Neural cell (in vitro differentiated cells): ENCODE results near the gene ATP6AP1. TPM values are rescaled to one million over a fixed set of nuclear protein-coding genes. Genes with fewer than 3 reads are reported as not detected.

ENCODE experiments used
- H2AFZ ChIP-seq: fragments of 200-600, 300-800 bp; sonication (generic), shearing (Covaris generic); 2 replicates; pipeline ENCODE4 v1.6.0; 2014; ENCODE audit warnings: low read depth, mild to moderate bottlenecking, antibody characterized with exemption, low read length, moderate library complexity
- H3F3A ChIP-seq: fragments of 200-600 bp; shearing (Covaris generic); 2 replicates; pipeline ENCODE4 v1.6.1; 2016; ENCODE audit warnings: mild to moderate bottlenecking, moderate library complexity, mixed read lengths, antibody characterized with exemption, low read length; ENCODE audit not compliant: insufficient read depth, poor library complexity, severe bottlenecking
- H3K27ac ChIP-seq: fragments of 200-600, 300-800 bp; sonication (generic), shearing (Covaris generic); 2 replicates; pipeline ENCODE4 v1.5.1; 2014; ENCODE audit warnings: mild to moderate bottlenecking, low read length, moderate library complexity
- H3K27me3 ChIP-seq: fragments of 300-800, 200-600 bp; sonication (generic), shearing (Covaris generic); 2 replicates; pipeline ENCODE4 v1.6.0; 2014; ENCODE audit warnings: mild to moderate bottlenecking, low read depth, low read length, moderate library complexity; ENCODE audit not compliant: insufficient read depth
- H3K36me3 ChIP-seq: fragments of 300-800, 200-600 bp; sonication (generic), shearing (Covaris generic); 2 replicates; pipeline ENCODE4 v1.5.1; 2014; ENCODE audit warnings: mild to moderate bottlenecking, antibody characterized with exemption, low read length, moderate library complexity; ENCODE audit not compliant: insufficient read depth
- H3K4me2 ChIP-seq: fragments of 300-800, 200-600 bp; sonication (generic), shearing (Covaris generic); 2 replicates; pipeline ENCODE4 v1.6.0; 2014; ENCODE audit warnings: mild to moderate bottlenecking, low read length
- H3K4me3 ChIP-seq: fragments of 300-800, 200-600 bp; sonication (generic), shearing (Covaris generic); 2 replicates; pipeline ENCODE4 v1.5.1; 2014; ENCODE audit warnings: mild to moderate bottlenecking, low read length, moderate library complexity
- H3K79me2 ChIP-seq: fragments of 200-600 bp; shearing (Covaris generic); replicated peaks from 2 replicates; pipeline ENCODE4 v1.6.0; 2014; ENCODE audit warnings: mild to moderate bottlenecking, low read length, moderate library complexity; ENCODE audit not compliant: insufficient read depth
- H3K9ac ChIP-seq: fragments of 300-800, 200-600 bp; sonication (generic), shearing (Covaris generic); 2 replicates; pipeline ENCODE4 v1.6.1; 2016; ENCODE audit warnings: mild to moderate bottlenecking, low read length, mixed read lengths
- H3K9me2 ChIP-seq: fragments of 200-600 bp; shearing (Covaris generic); 2 replicates; pipeline ENCODE4 v1.6.1; 2016; ENCODE audit warnings: mild to moderate bottlenecking, low read length, mixed read lengths; ENCODE audit not compliant: insufficient read depth
- H3K9me3 ChIP-seq: fragments of 200-600, 300-800 bp; sonication (generic), shearing (Covaris generic); 2 replicates; pipeline ENCODE4 v1.6.1; 2016; ENCODE audit warnings: mild to moderate bottlenecking, mixed run types, low read length, moderate library complexity, mixed read lengths
- H4K20me1 ChIP-seq: fragments of 200-600 bp; shearing (Covaris generic); 2 replicates; pipeline ENCODE4 v1.6.1; 2016; ENCODE audit warnings: mild to moderate bottlenecking, mixed run types; ENCODE audit not compliant: insufficient read depth
- CTCF ChIP-seq: fragments of 450-650 bp; IDR thresholded peaks from 2 replicates; pipeline ENCODE4 v1.5.1; 2014; ENCODE audit warnings: antibody characterized with exemption, mild to moderate bottlenecking, moderate library complexity; ENCODE audit not compliant: poor library complexity, severe bottlenecking
- EP300 ChIP-seq: fragments of 450-650 bp; conservative IDR thresholded peaks from 2 replicates; pipeline ENCODE4 v1.6.1; 2014; ENCODE audit warnings: antibody characterized with exemption, mild to moderate bottlenecking, moderate library complexity; ENCODE audit not compliant: poor library complexity, severe bottlenecking
- EZH2 ChIP-seq: fragments of 200-600, 300-800 bp; shearing (Covaris generic), sonication (generic); IDR thresholded peaks from 2 replicates; pipeline ENCODE4 v1.6.1; 2014; ENCODE audit warnings: antibody characterized with exemption, low read length, borderline replicate concordance, mild to moderate bottlenecking; ENCODE audit not compliant: insufficient read depth, poor library complexity, severe bottlenecking
- MXI1 ChIP-seq: fragments of 450-650 bp; conservative IDR thresholded peaks from 2 replicates; pipeline ENCODE4 v1.6.1; 2014; ENCODE audit warnings: antibody characterized with exemption, mild to moderate bottlenecking; ENCODE audit not compliant: poor library complexity, severe bottlenecking
- POLR2AphosphoS5 ChIP-seq: IDR thresholded peaks from 2 replicates; pipeline ENCODE4 v1.6.1; 2012
- RAD21 ChIP-seq: fragments of 450-650 bp; conservative IDR thresholded peaks from 2 replicates; pipeline ENCODE4 v1.6.1; 2014; ENCODE audit warnings: antibody characterized with exemption, mild to moderate bottlenecking, moderate library complexity
- SMC3 ChIP-seq: fragments of 450-650 bp; conservative IDR thresholded peaks from 2 replicates; pipeline ENCODE4 v1.6.1; 2014; ENCODE audit warnings: antibody characterized with exemption, mild to moderate bottlenecking, moderate library complexity; ENCODE audit not compliant: poor library complexity
- TAF1 ChIP-seq: IDR thresholded peaks from 2 replicates; pipeline ENCODE4 v1.6.1; 2012; ENCODE audit warnings: low read depth
- polyA minus RNA-seq: library from RNA; depleted of rRNA, polyadenylated mRNA; stranded (reverse); fragments of >200 nt; gene quantifications from 2 replicates; pipeline ENCODE4 v1.2.3, GENCODE V29; 2014
- polyA plus RNA-seq: library from polyadenylated mRNA; depleted of rRNA; stranded (reverse); fragments of >200 nt; gene quantifications from 2 replicates; pipeline ENCODE4 v1.2.3, GENCODE V29; 2014
- TF ChIP-seq, protein P1 (sequence below): IDR thresholded peaks from 2 replicates; pipeline ENCODE4 v1.6.1; 2012; ENCODE audit warnings: borderline replicate concordance

Gene ATP6AP1, protein sequence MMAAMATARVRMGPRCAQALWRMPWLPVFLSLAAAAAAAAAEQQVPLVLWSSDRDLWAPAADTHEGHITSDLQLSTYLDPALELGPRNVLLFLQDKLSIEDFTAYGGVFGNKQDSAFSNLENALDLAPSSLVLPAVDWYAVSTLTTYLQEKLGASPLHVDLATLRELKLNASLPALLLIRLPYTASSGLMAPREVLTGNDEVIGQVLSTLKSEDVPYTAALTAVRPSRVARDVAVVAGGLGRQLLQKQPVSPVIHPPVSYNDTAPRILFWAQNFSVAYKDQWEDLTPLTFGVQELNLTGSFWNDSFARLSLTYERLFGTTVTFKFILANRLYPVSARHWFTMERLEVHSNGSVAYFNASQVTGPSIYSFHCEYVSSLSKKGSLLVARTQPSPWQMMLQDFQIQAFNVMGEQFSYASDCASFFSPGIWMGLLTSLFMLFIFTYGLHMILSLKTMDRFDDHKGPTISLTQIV
- 126 and 159 TPM in 2 replicates for polyA plus RNA-seq
- 90.3 and 105 TPM in 2 replicates for polyA minus RNA-seq

- Histone ChIP-seq H4K20me1 (no peaks in the 10 kb centered on the region), H2AFZ (peak within 1 kb of the TSS; percentile 27), H3K36me3 (no peaks in the 10 kb centered on the region), H3K9me3 (no peaks in the 10 kb centered on the region), H3K9ac (peak within 1 kb of the TSS; percentile 77), H3K9me2 (no peaks in the 10 kb centered on the region), H3K4me2 (peak within 1 kb of the TSS; percentile 80), H3K4me3 (peak within 1 kb of the TSS; percentile 77), H3K27ac (peak within 1 kb of the TSS; percentile 72), H3K27me3 (no peaks in the 10 kb centered on the region), H3F3A (no peaks in the 10 kb centered on the region), H3K79me2 (peaks cover 12% of the 10 kb centered on the region)
- TF ChIP-seq SMC3: no peak
- TF ChIP-seq RAD21: peak; percentile 14
- peak; percentile 86 for TF ChIP-seq POLR2AphosphoS5
- TF ChIP-seq MXI1: peak; percentile 61
- TF ChIP-seq, protein P1, sequence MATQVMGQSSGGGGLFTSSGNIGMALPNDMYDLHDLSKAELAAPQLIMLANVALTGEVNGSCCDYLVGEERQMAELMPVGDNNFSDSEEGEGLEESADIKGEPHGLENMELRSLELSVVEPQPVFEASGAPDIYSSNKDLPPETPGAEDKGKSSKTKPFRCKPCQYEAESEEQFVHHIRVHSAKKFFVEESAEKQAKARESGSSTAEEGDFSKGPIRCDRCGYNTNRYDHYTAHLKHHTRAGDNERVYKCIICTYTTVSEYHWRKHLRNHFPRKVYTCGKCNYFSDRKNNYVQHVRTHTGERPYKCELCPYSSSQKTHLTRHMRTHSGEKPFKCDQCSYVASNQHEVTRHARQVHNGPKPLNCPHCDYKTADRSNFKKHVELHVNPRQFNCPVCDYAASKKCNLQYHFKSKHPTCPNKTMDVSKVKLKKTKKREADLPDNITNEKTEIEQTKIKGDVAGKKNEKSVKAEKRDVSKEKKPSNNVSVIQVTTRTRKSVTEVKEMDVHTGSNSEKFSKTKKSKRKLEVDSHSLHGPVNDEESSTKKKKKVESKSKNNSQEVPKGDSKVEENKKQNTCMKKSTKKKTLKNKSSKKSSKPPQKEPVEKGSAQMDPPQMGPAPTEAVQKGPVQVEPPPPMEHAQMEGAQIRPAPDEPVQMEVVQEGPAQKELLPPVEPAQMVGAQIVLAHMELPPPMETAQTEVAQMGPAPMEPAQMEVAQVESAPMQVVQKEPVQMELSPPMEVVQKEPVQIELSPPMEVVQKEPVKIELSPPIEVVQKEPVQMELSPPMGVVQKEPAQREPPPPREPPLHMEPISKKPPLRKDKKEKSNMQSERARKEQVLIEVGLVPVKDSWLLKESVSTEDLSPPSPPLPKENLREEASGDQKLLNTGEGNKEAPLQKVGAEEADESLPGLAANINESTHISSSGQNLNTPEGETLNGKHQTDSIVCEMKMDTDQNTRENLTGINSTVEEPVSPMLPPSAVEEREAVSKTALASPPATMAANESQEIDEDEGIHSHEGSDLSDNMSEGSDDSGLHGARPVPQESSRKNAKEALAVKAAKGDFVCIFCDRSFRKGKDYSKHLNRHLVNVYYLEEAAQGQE: peak; percentile 52
- TF ChIP-seq TAF1: peak; percentile 89
- TF ChIP-seq EZH2: no peak
- peak; percentile 29 for TF ChIP-seq CTCF
Measured at GRCh38 chrX:154428176-154429171, at the start of gene ATP6AP1. ATP6AP1 (plus strand) TSS chrX:154428677; CDS start chrX:154428693, 16 bp downstream.

DNA sequence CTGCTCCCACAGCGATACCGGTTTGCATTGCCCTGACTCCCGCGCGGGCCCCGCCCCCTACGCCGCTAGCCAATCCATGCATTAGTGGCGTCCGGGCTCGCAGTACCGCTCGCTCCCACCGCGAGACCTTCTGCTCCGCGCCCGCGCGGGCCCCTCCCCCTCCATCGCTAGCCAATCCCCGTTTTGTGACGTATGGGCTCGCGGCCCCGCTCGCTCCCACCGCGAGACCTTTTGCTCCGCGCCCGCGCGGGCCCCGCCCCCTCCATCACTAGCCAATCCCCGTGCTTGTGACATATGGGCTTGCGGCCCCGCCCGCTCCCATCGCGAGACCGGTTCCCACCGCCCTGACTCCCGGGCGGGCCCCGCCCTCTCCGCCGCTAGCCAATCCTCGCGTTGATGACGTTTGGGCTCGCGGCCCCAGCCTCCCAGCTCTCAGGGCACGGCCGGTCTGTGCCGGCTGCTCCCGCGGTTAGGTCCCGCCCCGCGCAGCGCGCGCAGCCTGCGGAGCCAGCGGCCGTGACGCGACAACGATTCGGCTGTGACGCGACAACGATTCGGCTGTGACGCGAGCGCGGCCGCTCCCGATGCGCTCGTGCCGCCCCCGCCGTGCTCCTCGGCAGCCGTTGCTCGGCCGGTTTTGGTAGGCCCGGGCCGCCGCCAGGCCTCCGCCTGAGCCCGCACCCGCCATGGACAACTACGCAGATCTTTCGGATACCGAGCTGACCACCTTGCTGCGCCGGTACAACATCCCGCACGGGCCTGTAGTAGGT is 49.5 kb upstream of the ATP6AP1 start, which contains the start of gene EMD:
EMD (plus strand) TSS at position 497 of the 770 bp plus-strand sequence; CDS start at position 687, 190 bp downstream.
- peak within 1 kb of the TSS; percentile 65 for H3K4me2 ChIP-seq
- no peaks in the 10 kb centered on the region for H3K27me3 ChIP-seq
- H3K9ac ChIP-seq: peak within 1 kb of the TSS; percentile 92
- H3K36me3 ChIP-seq: no peaks in the 10 kb centered on the region
- no peaks in the 10 kb centered on the region for H3K9me2 ChIP-seq
- H3K27ac ChIP-seq: peak within 1 kb of the TSS; percentile 89
- H3F3A ChIP-seq: no peaks in the 10 kb centered on the region
- H4K20me1 ChIP-seq: no peaks in the 10 kb centered on the region
- peaks cover 9% of the 10 kb centered on the region for H3K79me2 ChIP-seq
- peak within 1 kb of the TSS; percentile 78 for H3K4me3 ChIP-seq
- H3K9me3 ChIP-seq: no peaks in the 10 kb centered on the region
- H2AFZ ChIP-seq: no peak within 1 kb of the TSS
- TF ChIP-seq EP300 (peak; percentile 66), RAD21 (no peak), TAF1 (peak; percentile 43), CTCF (no peak), SMC3 (peak; percentile 16), POLR2AphosphoS5 (peak; percentile 97), EZH2 (no peak), MXI1 (peak; percentile 77)
